ENCODE data around the gene YTHDC1.
A peak's percentile ranks its signal among the peaks of the same experiment; 100 is the strongest.
"Not testable (repeated sequence)": the region's sequence is repeated elsewhere in the genome, so short reads cannot be mapped to it uniquely, and the experiment has no call there.

YTHDC1 gene

GRCh38 chr4:68349649-68350360, at the start of gene YTHDC1:
YTHDC1 (minus strand) TSS chr4:68350090; CDS start chr4:68349753, 337 bp downstream.
- peak; percentile 94 to 96 for DNase-seq

GRCh38 chr4:68399306-68399705, 49.4 kb upstream of the YTHDC1 start:
- no peak for DNase-seq

DNA sequence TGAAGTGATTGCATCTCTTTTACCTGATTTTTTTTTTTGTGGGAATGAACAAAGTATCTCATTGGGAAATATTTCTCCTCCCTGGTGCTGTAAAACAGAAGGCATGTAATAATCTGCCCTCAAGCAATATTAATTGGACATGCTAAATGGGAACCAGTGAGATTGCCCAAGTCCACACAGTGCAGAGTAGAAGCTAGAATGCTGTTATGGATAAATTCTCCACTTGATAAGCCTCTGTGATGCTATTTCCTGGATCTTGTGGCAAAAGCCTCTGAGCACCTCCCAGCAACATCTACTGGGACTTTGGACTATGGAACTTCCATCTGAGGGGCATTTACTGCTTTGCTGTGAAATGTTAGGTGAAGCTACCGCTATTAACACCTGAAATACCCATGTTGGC, 46.9 kb upstream of the YTHDC1 start:
- DNase-seq = no peak

DNA sequence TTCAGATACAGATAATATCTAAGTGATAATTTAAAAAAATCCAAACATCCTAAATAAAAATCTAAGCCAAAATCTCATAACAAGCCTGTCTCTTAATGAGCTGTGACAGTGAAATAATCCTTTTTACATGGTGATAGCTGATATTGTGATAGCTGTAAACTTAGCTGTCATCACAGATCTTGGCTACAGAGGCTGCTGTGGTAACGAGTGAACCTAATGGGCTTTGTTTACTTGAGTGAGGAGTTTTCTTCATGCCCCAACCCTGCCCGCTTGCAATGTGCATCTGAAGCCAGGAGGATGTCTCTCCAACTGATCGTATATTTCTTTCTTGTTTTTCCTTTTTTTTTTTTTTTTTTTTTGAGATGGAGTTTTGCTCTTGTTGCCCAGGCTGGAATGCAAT, 41.5 kb upstream of the YTHDC1 start:
- DNase-seq = no peak

DNA sequence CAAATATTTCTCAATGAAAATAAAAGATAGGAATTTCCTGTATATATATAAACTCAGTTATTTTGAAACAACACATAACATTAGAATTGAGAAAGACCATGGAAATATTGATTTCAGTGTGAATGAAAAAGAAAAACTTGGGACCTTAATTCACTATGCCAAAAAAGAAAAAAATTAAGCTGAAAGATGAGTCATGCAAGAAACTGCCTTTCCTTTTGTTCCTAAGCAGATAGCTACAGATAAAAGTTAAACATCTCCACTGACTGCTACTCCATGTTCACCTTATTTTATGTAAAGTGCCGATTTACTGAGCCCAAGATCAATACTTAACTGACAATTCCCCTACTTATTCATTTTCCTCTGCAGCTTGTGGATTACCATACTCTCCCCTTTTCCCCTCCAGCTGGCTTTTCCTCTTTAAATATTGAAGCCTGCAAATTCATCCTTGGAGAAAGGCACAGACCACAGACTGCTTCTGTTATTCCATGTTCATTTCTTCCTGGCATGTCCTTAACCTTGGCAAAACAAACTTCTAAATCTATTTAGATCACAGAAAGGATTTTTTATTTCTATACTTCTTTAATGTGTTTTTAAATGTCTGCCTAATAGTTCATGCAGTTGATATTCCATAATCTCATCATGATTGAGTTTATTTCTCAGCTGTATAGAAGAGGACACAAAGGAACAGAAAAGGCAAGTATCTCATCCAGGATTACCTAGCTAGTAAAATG, 40.5 kb upstream of the YTHDC1 start:
- DNase-seq = no peak

GRCh38 chr4:68389386-68389913, 39.6 kb upstream of the YTHDC1 start:
- not testable (repeated sequence) for DNase-seq

DNA sequence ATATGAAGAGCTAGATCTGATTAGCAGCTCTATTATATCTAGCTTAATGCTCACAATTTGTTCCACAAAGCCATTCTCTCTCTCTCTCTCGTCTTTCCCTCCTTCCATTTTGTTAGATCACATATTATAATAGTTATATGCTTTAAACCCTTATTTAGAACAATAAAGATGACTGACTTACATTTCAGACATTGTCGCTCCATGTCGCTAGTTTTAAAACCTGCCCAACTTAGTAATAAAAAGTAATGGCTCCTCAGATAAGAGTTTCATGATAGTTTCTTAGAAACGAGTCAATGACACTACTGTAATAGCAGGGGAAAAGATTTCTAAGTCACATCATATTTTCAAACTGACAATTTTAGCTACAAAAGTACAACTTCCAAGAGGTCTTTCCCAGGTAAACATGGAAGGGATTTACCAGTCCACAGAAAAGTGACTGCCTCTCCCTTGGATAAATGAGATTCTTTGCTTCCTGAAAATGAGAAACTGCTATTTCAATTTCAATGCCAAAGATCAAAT, 38.5 kb upstream of the YTHDC1 start:
- DNase-seq = no peak

DNA sequence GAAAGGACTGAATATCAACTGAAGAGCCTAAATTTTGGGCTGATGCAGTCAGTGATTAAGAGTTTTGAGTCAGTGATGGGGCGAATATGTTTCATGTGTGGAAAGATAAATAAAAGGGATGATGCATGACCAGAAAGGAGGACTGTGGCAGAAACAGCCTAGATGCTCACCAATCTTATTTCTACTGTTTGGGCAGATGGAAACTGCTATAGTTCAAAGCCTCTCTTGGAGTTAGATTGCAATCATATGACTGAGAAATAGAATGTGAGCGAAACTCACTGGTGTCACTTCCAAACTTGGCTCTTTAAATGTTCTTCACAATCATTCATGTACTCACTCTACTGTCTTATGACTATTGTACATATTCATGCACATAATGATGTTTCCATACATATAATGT, 35.4 kb upstream of the YTHDC1 start:
- DNase-seq = no peak

DNA sequence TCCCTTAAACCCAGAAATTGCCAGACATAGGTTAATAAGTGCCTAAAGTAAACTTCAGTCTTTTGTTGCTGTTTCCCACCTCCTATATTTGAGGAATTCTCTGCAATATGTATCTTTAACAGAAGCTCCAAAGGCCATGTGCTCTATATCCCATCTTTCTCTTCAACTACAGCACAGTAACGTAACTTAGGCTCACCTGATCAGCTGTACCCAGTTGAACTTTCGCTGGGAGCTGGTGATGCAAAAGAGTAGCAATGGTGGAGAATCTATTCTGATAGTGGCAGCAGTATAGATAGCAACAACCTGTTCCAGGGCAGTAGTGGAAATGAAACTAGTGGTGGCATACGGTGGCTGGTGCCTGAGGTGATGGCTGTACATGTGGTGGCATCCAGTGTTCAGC, 33.2 kb upstream of the YTHDC1 start:
- no peak for DNase-seq

DNA sequence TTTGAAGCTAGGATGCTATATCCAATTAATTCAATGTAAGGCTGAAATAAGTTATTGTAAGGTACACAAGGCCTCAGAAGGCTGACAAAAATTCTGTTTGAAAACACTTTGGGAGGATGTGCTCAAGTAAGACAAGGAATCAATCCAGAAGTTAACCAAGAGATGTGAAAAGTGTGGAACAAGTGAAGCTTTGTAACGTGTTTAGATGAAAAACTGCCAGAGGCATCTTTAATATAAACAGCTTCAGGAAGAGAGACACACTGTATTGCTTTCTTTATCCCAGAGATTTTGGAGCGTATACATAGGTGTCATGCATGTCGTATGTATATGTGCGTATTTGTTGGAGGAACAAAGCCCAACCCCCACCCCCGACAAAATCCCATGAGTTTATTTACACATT, 28.3 kb upstream of the YTHDC1 start:
- DNase-seq = no peak

- peak; percentile 24 to 26 for DNase-seq
Measured at GRCh38 chr4:68375667-68376559, 26.0 kb upstream of the YTHDC1 start.

- DNase-seq = peak; percentile 36 to 40
Measured at GRCh38 chr4:68373513-68373912, 23.6 kb upstream of the YTHDC1 start.

GRCh38 chr4:68372588-68372987, 22.7 kb upstream of the YTHDC1 start:
- DNase-seq = no peak

GRCh38 chr4:68369142-68369805, 19.4 kb upstream of the YTHDC1 start:
- DNase-seq = no peak

DNA sequence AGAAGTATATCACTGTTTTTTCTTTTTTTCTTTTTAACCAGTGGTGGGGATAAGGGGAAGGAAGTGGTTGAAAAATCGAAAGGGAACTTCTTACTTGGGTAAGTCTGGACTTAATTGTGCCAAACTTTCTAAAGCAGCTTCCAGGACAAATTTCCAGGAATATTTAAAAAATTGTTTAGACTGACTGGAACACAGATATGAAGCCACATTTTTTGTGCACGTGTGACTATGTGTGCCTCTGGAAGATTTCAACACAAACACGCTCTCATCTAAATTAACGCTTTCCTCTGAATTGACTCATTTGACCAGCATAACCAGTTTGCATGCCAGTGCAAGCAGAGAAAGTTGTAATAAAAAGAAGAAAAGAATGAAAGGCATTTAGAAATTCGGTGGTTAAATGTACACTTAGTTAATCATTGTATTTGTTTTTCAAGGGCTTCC, 18.8 kb upstream of the YTHDC1 start:
- DNase-seq = no peak

DNA sequence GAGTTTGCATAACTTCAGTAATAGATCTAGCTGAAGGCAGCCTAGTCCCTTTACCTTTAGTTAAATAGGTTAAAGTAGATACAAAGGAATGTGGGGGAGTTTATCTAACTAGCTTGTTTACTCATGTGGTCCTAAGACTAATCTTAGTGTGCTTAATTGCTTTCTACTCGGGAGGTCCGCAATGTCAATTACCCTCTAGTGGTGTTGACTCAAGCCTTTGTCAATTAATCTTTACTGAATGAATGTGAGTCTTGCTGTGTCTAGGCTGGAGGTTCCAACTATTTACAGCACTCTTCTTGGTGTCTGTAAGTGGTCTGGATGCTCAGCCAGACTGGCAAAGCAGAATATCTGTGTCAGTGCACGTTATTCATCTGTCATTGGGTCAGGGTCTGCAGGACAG, 17.9 kb upstream of the YTHDC1 start:
- no peak for DNase-seq

GRCh38 chr4:68366600-68366999, 16.7 kb upstream of the YTHDC1 start:
- DNase-seq = no peak

DNA sequence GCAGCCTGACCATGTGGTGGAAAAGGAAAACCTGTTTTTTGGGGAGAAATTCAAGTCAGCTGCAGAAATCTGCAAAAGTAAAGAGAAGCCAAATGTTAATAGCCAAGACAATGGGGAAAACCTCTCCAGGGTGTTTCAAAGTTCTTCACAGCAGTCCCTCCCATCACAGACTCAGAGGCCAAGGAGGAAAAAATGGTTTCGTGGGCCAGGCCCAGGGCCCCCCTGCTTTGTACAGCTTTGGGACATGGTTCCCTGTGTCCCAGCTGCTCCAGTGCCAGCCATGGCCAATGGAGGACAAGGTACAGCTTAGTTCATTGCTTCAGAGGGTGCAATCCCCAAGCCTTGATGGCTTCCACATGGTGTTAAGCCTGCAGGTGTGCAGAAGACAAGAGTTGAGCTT, 15.2 kb upstream of the YTHDC1 start:
- no peak for DNase-seq

GRCh38 chr4:68361146-68361589, 11.3 kb upstream of the YTHDC1 start:
- no peak for DNase-seq

DNA sequence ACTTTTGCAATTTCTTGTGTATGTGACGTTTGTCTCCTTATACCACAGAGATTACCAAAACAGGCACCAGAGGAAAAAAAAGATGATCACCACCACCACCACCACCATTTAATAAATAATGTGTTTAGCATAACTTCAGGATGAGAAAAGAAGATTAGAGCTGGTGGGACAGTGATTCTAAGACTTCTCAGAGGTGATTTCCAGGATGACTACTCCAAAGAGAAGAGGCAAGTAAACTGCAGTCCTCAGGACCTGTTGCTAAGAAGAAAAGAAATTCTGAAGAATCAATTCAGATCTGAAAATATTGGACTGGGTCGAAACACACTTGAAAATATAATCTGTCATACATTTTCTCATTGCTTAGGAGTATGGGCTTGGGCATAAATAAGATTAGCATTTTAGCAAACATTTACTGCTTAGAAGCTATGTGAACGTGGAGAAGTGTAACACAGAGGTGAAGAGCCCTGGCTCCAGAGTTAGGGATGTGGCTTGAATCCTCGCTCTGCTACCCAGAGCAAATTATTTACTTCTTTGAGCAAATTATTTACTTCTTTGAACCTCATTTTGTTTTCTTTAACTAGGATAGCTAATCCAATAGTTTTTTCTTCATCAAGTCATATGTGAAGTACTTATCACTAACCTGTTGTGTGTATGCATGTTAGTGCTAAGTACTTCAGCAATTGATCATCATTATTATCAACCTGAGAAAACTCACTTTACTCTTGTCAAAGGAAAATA, 10.5 kb upstream of the YTHDC1 start:
- DNase-seq = no peak

GRCh38 chr4:68359508-68359907, 9.6 kb upstream of the YTHDC1 start:
- DNase-seq = no peak

- no peak for DNase-seq
Measured at GRCh38 chr4:68358988-68359387, 9.1 kb upstream of the YTHDC1 start.

Measured in activated CD4-positive, alpha-beta T cell treated with anti-CD3 and anti-CD28 coated beads, Interleukin-2, amount 50 U/mL, for 4 hours (primary cell).